Right cardiac atrium (tissue), 5 donors: ENCODE measurements around the gene HCFC1. TPM values are rescaled to one million over a fixed set of nuclear protein-coding genes. Genes with fewer than 3 reads are reported as not detected.

Experiments
- ATAC-seq, 2 donors: fragments of 200-7000 bp; cut with Tn5 transposase; one replicate each; pipeline versions ENCODE4 v1.8.0 to v1.9.1; 2020; ENCODE audit warnings: moderate library complexity in 2 of 2, mild to moderate bottlenecking in 1 of 2
- DNase-seq, 3 donors: peaks; one replicate each; pipeline ENCODE4 v3.0.0-alpha.2; 2020
- H3K27ac ChIP-seq: one replicate; pipeline ENCODE4 v1.5.1; 2013; ENCODE audit warnings: mild to moderate bottlenecking, low read length, control low read depth, moderate library complexity
- H3K27me3 ChIP-seq: one replicate; pipeline ENCODE4 v1.6.1; 2013; ENCODE audit not compliant: control insufficient read depth, insufficient read depth
- H3K4me1 ChIP-seq: one replicate; pipeline ENCODE4 v1.6.1; 2013; ENCODE audit warnings: low read length; ENCODE audit not compliant: control insufficient read depth, insufficient read depth
- H3K4me3 ChIP-seq: one replicate; pipeline ENCODE4 v1.5.1; 2013; ENCODE audit warnings: low read length, control low read depth
- H3K9me3 ChIP-seq: one replicate; pipeline ENCODE4 v1.6.1; 2013; ENCODE audit warnings: low read length; ENCODE audit not compliant: control insufficient read depth
- WGBS: extraction: QIAGEN DNeasy Blood & Tissue Kit; methylation state at CpG from one replicate; pipeline ENCODE4 v1.1.7; 2013; 5-methylcytosine and 5-hydroxymethylcytosine counted together
- intact Hi-C, 4 donors: fragments of 100-400 bp; cut with DNase I; formaldehyde crosslinking; loops; one replicate each; pipeline versions ENCODE4 v1.11.0 to v1.14.0; 2022 to 2023
- long read RNA-seq, 4 donors: library from polyadenylated mRNA; unstranded; transcript quantifications; one replicate each; pipeline ENCODE4 v2.0.0, GENCODE V29; 2020 to 2021
- polyA plus RNA-seq: library from polyadenylated mRNA; stranded (reverse); fragments of 200-250 nt; gene quantifications from one replicate; pipeline ENCODE4 v1.2.3, GENCODE V29; 2013
- total RNA-seq, 4 donors: library from RNA; stranded (reverse); fragmentation: NEBNext Ultra II Directional; extraction: Animal tissue kit (Norgen Biotek cat#: 25700); gene quantifications; one replicate each; pipeline ENCODE4 v1.2.1, GENCODE V29; 2021
- donor health status: healthy with polysubstance abuse.
- donor health status: DM: no; HTN: yes; CAD: no.
- donor health status: DM: no; HTN: no; CAD: no.
- donor health status: DM: no; HTN: yes; CAD: no; lungs with severe emphysema.
- donor health status: DM: yes; HTN: yes; CAD: no.

Gene HCFC1
- total RNA-seq: 10 to 100 TPM; 26.9 to 41.4 (median 32.9) TPM
- 17.3 TPM for polyA plus RNA-seq
- long read RNA-seq, donor 1, partial matches to known transcripts: 43 of 47 reads
- long read RNA-seq, donor 1, other reads (novel, unspliced or antisense): 4 of 47 reads
- long read RNA-seq, donor 2, partial matches to known transcripts: 8 of 8 reads
- long read RNA-seq, donor 2, other reads (novel, unspliced or antisense): 0 of 8 reads
- long read RNA-seq, donor 3, partial matches to known transcripts: 20 of 23 reads
- long read RNA-seq, donor 3, other reads (novel, unspliced or antisense): 3 of 23 reads
- long read RNA-seq, donor 4, partial matches to known transcripts: 7 of 8 reads
- long read RNA-seq, donor 4, other reads (novel, unspliced or antisense): 1 of 8 reads

DNA sequence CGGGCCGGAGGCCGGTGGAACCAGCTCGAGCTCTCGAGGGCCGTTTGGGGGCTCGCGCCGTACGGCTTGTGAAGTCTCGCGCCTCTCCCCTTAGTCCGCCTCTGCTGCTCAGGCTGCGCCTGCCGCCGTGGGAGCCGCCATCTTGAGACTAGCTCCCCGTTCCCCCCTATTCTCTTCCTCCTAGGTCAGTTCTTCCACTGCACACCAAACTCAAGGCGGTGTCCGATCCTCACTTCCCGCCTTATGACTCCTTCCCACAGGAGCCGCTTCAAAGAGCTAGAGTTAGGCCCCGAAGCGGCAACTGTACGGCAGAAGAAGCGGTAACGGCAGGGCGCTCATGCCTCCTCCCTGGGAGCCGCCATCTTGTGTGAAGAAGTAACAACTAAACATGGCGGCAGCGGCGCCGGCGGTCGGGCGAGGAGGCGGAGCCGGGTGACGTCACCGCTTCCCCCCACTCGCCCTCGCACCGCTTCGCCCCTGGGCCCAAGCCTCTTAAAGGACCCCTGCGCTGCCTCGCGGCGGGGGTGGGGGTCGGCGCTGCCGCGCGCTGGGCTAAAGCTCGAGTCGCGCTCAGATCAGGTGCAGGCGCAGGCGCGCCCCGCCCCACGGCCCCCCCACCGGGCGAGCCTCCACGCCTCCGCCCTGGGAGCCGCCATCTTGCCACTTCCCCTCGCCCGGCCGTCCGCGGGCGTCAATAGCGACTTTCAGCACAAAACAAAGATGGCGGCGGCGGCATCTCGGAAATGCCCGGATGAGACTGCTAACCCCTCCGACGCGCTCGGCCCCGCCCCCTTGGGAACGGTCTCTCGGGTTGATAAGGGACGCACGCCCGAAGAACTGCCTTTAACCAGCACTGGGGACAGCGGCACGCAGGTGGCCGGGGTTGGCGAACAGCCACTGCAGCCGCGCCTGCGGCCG, at the start of gene HCFC1:
Gene HCFC1, minus strand, starts transcription at position 369 of the 918 bp plus-strand sequence. CDS start 978 bp downstream, outside the sequence.
- peak; percentile 95 to 98 (median 97) for DNase-seq
- Histone ChIP-seq H3K4me3 (peak within 1 kb of the TSS; percentile 78), H3K27me3 (no peaks in the 10 kb centered on the region), H3K27ac (peak within 1 kb of the TSS; percentile 96), H3K4me1 (peaks cover 17% of the 10 kb centered on the region), H3K9me3 (no peaks in the 10 kb centered on the region)
- intact Hi-C loops: no loop called here
- peak; percentile 79 to 82 for ATAC-seq
- WGBS: under 1% methylated on average over 95 of the region's 96 CpGs

- peaks cover 2% of the 10 kb centered on the region for H3K4me1 ChIP-seq
- no peak overlapping the region for H3K4me3 ChIP-seq
- 58% methylated on average over 11 of the region's 11 CpGs for WGBS
- H3K27ac ChIP-seq: no peak overlapping the region
- intact Hi-C loops: no loop called here
- peak in 1 of 2 donors; percentile 11 for ATAC-seq
- H3K9me3 ChIP-seq: no peaks in the 10 kb centered on the region
- peak in 1 of 3 donors; percentile 47 for DNase-seq
- no peaks in the 10 kb centered on the region for H3K27me3 ChIP-seq
These were observed 49.6 kb upstream of the HCFC1 start for GRCh38 chrX:154021131-154021611.

- H3K4me1 ChIP-seq: peaks cover 2% of the 10 kb centered on the region
- ATAC-seq (peak; percentile 3 to 5), DNase-seq (no peak)
- H3K9me3 ChIP-seq: no peaks in the 10 kb centered on the region
- no peaks in the 10 kb centered on the region for H3K27me3 ChIP-seq
- H3K27ac ChIP-seq: peak overlapping the region; percentile 53
- WGBS: 63% methylated on average over 9 of the region's 9 CpGs
- intact Hi-C loops: no loop called here
- H3K4me3 ChIP-seq: peak overlapping the region; percentile 81
These were observed 49.0 kb upstream of the HCFC1 start for GRCh38 chrX:154020536-154021115.

GRCh38 chrX:154019633-154020528, 48.3 kb upstream of the HCFC1 start, which contains the start of gene IRAK1:
Gene IRAK1, minus strand, starts transcription at chrX:154019902. Its CDS starts 90 bp downstream, at chrX:154019812.
- H3K4me3 ChIP-seq: peak within 1 kb of the TSS; percentile 81
- intact Hi-C loops: no loop called here
- ATAC-seq (peak; percentile 77 to 85), DNase-seq (peak; percentile 56 to 88 (median 84))
- under 1% methylated on average over 96 of the region's 99 CpGs for WGBS
- H3K4me1 ChIP-seq: peaks cover 2% of the 10 kb centered on the region
- H3K9me3 ChIP-seq: no peaks in the 10 kb centered on the region
- peak within 1 kb of the TSS; percentile 53 for H3K27ac ChIP-seq
- H3K27me3 ChIP-seq: no peaks in the 10 kb centered on the region

- Histone ChIP-seq H3K27me3 (no peaks in the 10 kb centered on the region), H3K27ac (peak overlapping the region; percentile 43), H3K9me3 (no peaks in the 10 kb centered on the region), H3K4me1 (peaks cover 2% of the 10 kb centered on the region), H3K4me3 (peak overlapping the region; percentile 81)
- 3% methylated on average over 45 of the region's 45 CpGs for WGBS
- DNase-seq: peak in 1 of 3 donors; percentile 58
- intact Hi-C loops: no loop called here
- ATAC-seq: no peak
These were observed 47.5 kb upstream of the HCFC1 start for GRCh38 chrX:154019061-154019621.

DNA sequence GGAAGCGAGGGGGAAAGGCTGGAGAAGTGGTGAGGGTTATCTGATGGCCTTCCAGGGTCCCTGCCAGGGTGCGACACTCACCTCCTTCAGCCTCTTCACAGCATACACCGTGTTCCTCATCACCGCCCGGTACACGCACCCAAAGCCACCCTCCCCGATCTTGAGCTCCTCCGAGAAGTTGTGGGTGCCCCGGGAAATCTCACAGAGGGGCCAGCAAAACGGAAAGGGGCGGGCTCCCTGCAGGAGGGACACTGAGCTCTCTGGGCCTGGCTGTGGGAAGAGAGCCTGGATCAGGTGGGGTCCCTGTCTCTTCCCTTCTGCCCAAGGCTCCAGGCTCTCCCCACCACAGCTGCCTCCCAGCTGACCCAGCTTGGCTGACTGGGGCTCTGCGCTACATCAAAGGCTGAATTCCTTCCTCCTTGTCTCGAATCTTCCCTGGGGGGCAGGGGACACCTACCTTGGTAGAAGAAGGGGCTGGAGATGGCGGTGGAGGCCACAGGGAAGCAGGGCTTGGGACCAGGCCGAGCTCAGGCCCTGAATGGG, 47.0 kb upstream of the HCFC1 start:
- intact Hi-C loops: no loop called here

DNA sequence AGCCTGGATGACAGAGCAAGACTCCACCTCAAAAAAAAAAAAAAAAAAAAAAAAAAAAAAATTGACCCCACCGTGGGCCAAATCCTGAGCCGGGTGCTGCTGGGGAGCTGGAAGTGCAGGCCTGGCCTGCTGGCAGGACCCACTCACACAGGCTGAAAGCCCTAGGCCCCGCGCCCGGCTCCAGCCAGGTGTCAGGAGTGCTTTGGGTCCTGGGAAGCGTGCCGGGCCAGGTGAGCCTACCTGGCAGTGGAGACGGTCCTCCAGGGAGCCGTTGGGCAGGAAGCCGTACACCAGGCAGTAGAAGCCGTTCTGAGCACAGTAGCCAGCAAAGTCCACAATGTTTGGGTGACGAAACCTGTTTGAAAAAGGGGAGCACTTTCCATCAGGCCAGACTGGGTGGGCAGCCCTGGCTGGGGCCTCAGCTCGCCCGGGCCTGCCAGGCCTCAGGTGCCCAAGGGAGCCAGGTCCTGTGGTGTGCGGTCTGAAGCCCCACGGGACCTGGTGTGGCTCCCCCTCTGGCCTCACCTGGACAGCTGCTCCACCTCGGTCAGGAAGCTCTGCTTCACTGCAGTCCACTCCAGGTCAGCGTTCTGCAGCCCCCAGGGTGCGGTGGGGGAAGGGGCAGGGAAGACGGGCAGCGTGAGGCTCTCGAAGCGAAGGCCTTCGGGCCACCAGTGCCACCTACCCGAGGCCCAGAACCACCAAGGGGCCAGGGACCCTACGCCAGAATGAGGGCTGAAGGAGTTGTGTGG, 46.3 kb upstream of the HCFC1 start:
- Histone ChIP-seq H3K4me1 (peaks cover 2% of the 10 kb centered on the region), H3K27me3 (no peaks in the 10 kb centered on the region), H3K4me3 (no peak overlapping the region), H3K9me3 (no peaks in the 10 kb centered on the region), H3K27ac (no peak overlapping the region)
- DNase-seq: peak in 1 of 3 donors; percentile 38
- intact Hi-C loops: no loop called here
- 88% methylated on average over 25 of the region's 26 CpGs for WGBS
- ATAC-seq: no peak

More for the DNA sequence above, 47.0 kb upstream of the HCFC1 start:
- H3K4me1 ChIP-seq: peaks cover 2% of the 10 kb centered on the region
- DNase-seq (peak in 1 of 3 donors; percentile 41), ATAC-seq (no peak)
- no peak overlapping the region for H3K27ac ChIP-seq
- H3K27me3 ChIP-seq: no peaks in the 10 kb centered on the region
- peak overlapping the region; percentile 81 for H3K4me3 ChIP-seq
- no peaks in the 10 kb centered on the region for H3K9me3 ChIP-seq
- 73% methylated on average over 15 of the region's 15 CpGs for WGBS

DNA sequence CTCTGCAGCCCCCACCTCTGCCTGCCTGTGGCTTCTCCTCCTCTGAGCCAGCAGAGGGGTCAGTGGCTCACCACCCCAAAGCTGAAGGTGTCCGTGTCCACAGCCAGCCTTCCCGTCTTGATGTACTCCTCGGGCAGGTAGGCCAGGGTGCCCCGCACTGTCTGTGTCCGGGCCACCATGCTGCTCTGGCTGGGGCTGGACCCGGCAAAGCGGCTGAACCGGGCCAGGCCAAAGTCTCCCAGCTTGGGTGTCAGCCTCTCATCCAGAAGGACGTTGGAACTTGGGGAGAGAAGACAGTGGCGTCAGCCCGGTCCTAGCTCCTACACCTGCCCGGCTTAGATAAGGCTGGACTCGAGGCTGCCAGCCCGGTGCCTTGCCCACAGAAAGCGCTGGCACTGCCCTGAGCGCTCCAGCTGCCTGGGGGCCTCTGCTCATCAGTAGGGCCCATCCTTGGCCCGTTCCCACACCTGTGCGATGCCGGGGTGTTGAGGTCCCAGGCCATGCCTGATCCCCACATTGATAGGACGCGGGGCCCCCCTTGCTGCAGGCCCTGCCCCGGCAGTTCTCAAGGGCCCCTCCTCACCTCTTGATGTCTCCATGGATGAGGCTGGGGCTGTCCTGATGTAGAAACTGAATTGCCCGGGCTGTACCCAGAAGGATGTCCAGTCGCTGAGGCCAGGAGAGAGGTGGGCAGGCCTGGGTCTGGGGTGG, 44.9 kb upstream of the HCFC1 start:
- no peaks in the 10 kb centered on the region for H3K27me3 ChIP-seq
- intact Hi-C loops: no loop called here

More for the DNA sequence above, 44.9 kb upstream of the HCFC1 start:
- no peak overlapping the region for H3K27ac ChIP-seq
- ATAC-seq: no peak
- H3K9me3 ChIP-seq: no peaks in the 10 kb centered on the region
- DNase-seq: peak in 1 of 3 donors; percentile 60
- WGBS: 88% methylated on average over 24 of the region's 24 CpGs
- H3K4me3 ChIP-seq: no peak overlapping the region
- H3K4me1 ChIP-seq: peaks cover 2% of the 10 kb centered on the region
